Pancreas (tissue), 10 donors: ENCODE data around the gene ITFG1. TPM values are rescaled to one million over a fixed set of nuclear protein-coding genes. Genes with fewer than 3 reads are reported as not detected.

Experiments
- ATAC-seq, 4 donors: fragments of 200-7000 bp; cut with Tn5 transposase; one replicate each; pipeline versions ENCODE4 v1.8.0 to v1.9.1; 2020; ENCODE audit warnings: mild to moderate bottlenecking in 4 of 4, moderate library complexity in 4 of 4
- DNase-seq, 6 donors: peaks; one replicate each; pipeline ENCODE4 v3.0.0-alpha.2; 2020
- FAIRE-seq: peaks from 2 replicates; lab custom pipeline; 2012; peaks lifted over from hg19 to GRCh38; lab: Jason Lieb, UNC
- H3K27ac ChIP-seq, 4 donors: fragments of 200-600 bp; sonication (generic); 1 replicate in 3 of 4; 2 replicates in 1 of 4; pipeline versions ENCODE4 v1.5.0 to v1.8.0; 2020
- H3K27me3 ChIP-seq, 4 donors: fragments of 200-600 bp; one replicate each; pipeline ENCODE4 v1.8.0; 2021
- H3K36me3 ChIP-seq, 3 donors: fragments of 200-600 bp; sonication (generic) in 1 of 3; one replicate each; pipeline versions ENCODE4 v1.5.0 to v1.8.0; 2020 to 2021
- H3K4me1 ChIP-seq, 3 donors: fragments of 200-600 bp; one replicate each; pipeline ENCODE4 v1.8.0; 2021
- H3K4me3 ChIP-seq, 4 donors: fragments of 200-600 bp; sonication (generic) in 2 of 4; one replicate each; pipeline versions ENCODE4 v1.5.0 to v1.8.0; 2020 to 2021
- H3K9me3 ChIP-seq, 4 donors: fragments of 200-600 bp; one replicate each; pipeline ENCODE4 v1.8.0; 2021
- CTCF ChIP-seq, 4 donors: fragments of 200-600 bp; sonication (generic) in 3 of 4; IDR thresholded peaks; one replicate each; pipeline versions ENCODE4 v1.5.0 to v1.8.0; 2021; ENCODE audit warnings: antibody characterized with exemption in 4 of 4
- WGBS, 2 donors: extraction: QIAGEN DNeasy Blood & Tissue Kit; methylation state at CpG; one replicate each; pipeline ENCODE4 v1.1.7; 2013; 5-methylcytosine and 5-hydroxymethylcytosine counted together
- intact Hi-C, 3 donors: fragments of 100-400 bp; cut with DNase I; formaldehyde crosslinking; loops; one replicate each; pipeline versions ENCODE4 v1.11.1 to v1.14.2; 2022
- polyA plus RNA-seq, 2 donors: library from polyadenylated mRNA; stranded (reverse); fragments of 200-250 nt; gene quantifications; one replicate each; pipeline ENCODE4 v1.2.3, GENCODE V29; 2013
- total RNA-seq, 6 donors: library from RNA; stranded (reverse); fragmentation: NEBNext Ultra II Directional in 4 of 6; extraction: Animal tissue kit (Norgen Biotek cat#: 25700) in 4 of 6; gene quantifications; one replicate each; pipeline versions ENCODE4 v1.2.1 to v1.2.4, GENCODE V29; 2021 to 2023
- donor health status: healthy with polysubstance abuse.
- donor health status: DM: no; HTN: no; CAD: no; lungs with moderate emphysema.
- donor health status: DM: no; HTN: no; CAD: no.
- donor health status: control.
- donor health status: control.
- donor health status: Bipolar disorder and iron deficiency.
- donor health status: DM: yes; HTN: yes; CAD: no.
- donor health status: DM: no; HTN: no; CAD: no.
- donor health status: DM: no; HTN: no; CAD: no.
- donor health status: DM: yes; HTN: yes; CAD: no.

The ITFG1 gene
- total and polyA plus RNA-seq, 8 donors, result 5.9 to 33.9 (median 21.2) TPM

GRCh38 chr16:47461598-47462266 lies 869 bp upstream of the ITFG1 start:
- intact Hi-C loops, result no loop called here
- Histone ChIP-seq H3K27ac (peak overlapping the region; percentile 96 to 100 (median 100)), H3K36me3 (no peaks in the 10 kb centered on the region), H3K4me1 (peaks cover 12 to 34% (median 16%) of the 10 kb centered on the region in 3 donors), H3K27me3 (no peaks in the 10 kb centered on the region), H3K4me3 (peak overlapping the region; percentile 73 to 91 (median 86)), H3K9me3 (no peaks in the 10 kb centered on the region)
- 0 to 1% methylated on average over 17 of the region's 17 CpGs for WGBS, 2 donors
- ATAC-seq (peak; percentile 58 to 73 (median 65)), DNase-seq (peak in 3 of 6 donors; percentile 20 to 27 (median 20)), FAIRE-seq (no peak)
- no peak for TF ChIP-seq CTCF (IDR thresholded peaks at IDR 0.05)

- peaks cover 5 to 28% (median 12%) of the 10 kb centered on the region in 3 donors for H3K4me1 ChIP-seq
- peak overlapping the region; percentile 73 to 91 (median 86) for H3K4me3 ChIP-seq
- H3K27ac ChIP-seq, result peak overlapping the region; percentile 96 to 100 (median 100)
- no peaks in the 10 kb centered on the region for H3K36me3 ChIP-seq
- H3K9me3 ChIP-seq, result no peaks in the 10 kb centered on the region
- no peak for TF ChIP-seq CTCF (IDR thresholded peaks at IDR 0.05)
- ATAC-seq, result peak; percentile 1 to 6 (median 4)
- 0 to 1% methylated on average over 4 of the region's 4 CpGs for WGBS, 2 donors
- intact Hi-C loops, result no loop called here
- DNase-seq, result peak in 1 of 6 donors; percentile 12
- no peaks in the 10 kb centered on the region for H3K27me3 ChIP-seq
- FAIRE-seq, result no peak
Measured at GRCh38 chr16:47460359-47460710, 528 bp downstream of the ITFG1 start.

GRCh38 chr16:47459603-47460002 lies 1.3 kb downstream of the ITFG1 start:
- H3K27me3 ChIP-seq, result no peaks in the 10 kb centered on the region
- H3K4me3 ChIP-seq, result peak overlapping the region in 2 of 4 donors; percentile 73 to 90
- intact Hi-C loops, result no loop called here
- FAIRE-seq, result no peak
- no peak for TF ChIP-seq CTCF (IDR thresholded peaks at IDR 0.05)
- WGBS, 2 donors, result 84 to 100% methylated on average over 1 of the region's 1 CpG
- no peak for DNase-seq
- H3K36me3 ChIP-seq, result no peaks in the 10 kb centered on the region
- no peak for ATAC-seq
- H3K4me1 ChIP-seq, result peaks cover 5 to 28% (median 12%) of the 10 kb centered on the region in 3 donors
- H3K9me3 ChIP-seq, result no peaks in the 10 kb centered on the region
- H3K27ac ChIP-seq, result no peak overlapping the region

GRCh38 chr16:47458331-47458730 lies 2.5 kb downstream of the ITFG1 start:
- H3K9me3 ChIP-seq, result no peaks in the 10 kb centered on the region
- H3K27me3 ChIP-seq, result no peaks in the 10 kb centered on the region
- ATAC-seq, result no peak
- peaks cover 5 to 28% (median 12%) of the 10 kb centered on the region in 3 donors for H3K4me1 ChIP-seq
- no peak overlapping the region for H3K4me3 ChIP-seq
- FAIRE-seq, result no peak
- intact Hi-C loops, result no loop called here
- WGBS, 2 donors, result 86 to 91% methylated on average over 2 of the region's 2 CpGs
- peaks cover 0 to 7% (median 0%) of the 10 kb centered on the region in 3 donors for H3K36me3 ChIP-seq
- H3K27ac ChIP-seq, result no peak overlapping the region
- DNase-seq, result no peak
- TF ChIP-seq CTCF (IDR thresholded peaks at IDR 0.05), result no peak

GRCh38 chr16:47449788-47450187 lies 11.1 kb downstream of the ITFG1 start:
- ATAC-seq, result peak in 1 of 4 donors; percentile 36
- H3K4me3 ChIP-seq, result no peak overlapping the region
- H3K9me3 ChIP-seq, result no peaks in the 10 kb centered on the region
- no peaks in the 10 kb centered on the region for H3K27me3 ChIP-seq
- WGBS, 2 donors, result 92 to 94% methylated on average over 3 of the region's 3 CpGs
- peaks cover 0 to 14% (median 13%) of the 10 kb centered on the region in 3 donors for H3K4me1 ChIP-seq
- no peak for DNase-seq
- H3K27ac ChIP-seq, result no peak overlapping the region
- H3K36me3 ChIP-seq, result peaks cover 0 to 21% (median 2%) of the 10 kb centered on the region in 3 donors
- intact Hi-C loops, result no loop called here
- no peak for FAIRE-seq
- TF ChIP-seq CTCF (IDR thresholded peaks at IDR 0.05), result no peak
